Epithelial cell of umbilical artery (primary cell): Measurements from ENCODE around the gene UPF1. TPM values are rescaled to one million over a fixed set of nuclear protein-coding genes. Genes with fewer than 3 reads are reported as not detected.

ENCODE experiments used
- total RNA-seq: library from RNA; depleted of rRNA; stranded (reverse); fragments of >200 nt; gene quantifications from 2 replicates; pipeline ENCODE4 v1.2.3, GENCODE V29; 2014

Gene UPF1
- 70.2 and 88.9 TPM in 2 replicates for total RNA-seq

GRCh38 chr19:18831524-18832305 is at the start of gene UPF1:
TSS of gene UPF1 (plus strand) at chr19:18831959. CDS start at chr19:18832210, 251 bp downstream.

GRCh38 chr19:18790566-18791314 is 41.0 kb upstream of the UPF1 start, which contains the start of gene COMP:
TSS of gene COMP (minus strand) at chr19:18791305. CDS start at chr19:18791269, 36 bp downstream.

GRCh38 chr19:18895824-18896341 is 64.1 kb downstream of the UPF1 start, which contains the start of gene CERS1:
TSS of gene CERS1 (minus strand) at chr19:18896158. CDS start at chr19:18896072, 86 bp downstream.

Other genes with a start within 250 kb of the UPF1 start
- gene REX1BD, start 243.2 kb upstream of the UPF1 start, total RNA-seq: 79.9 and 109 TPM in 2 replicates
- not detected in 2 replicates for gene CRLF1, start 225.2 kb upstream of the UPF1 start, total RNA-seq
- gene TMEM59L, start 219.1 kb upstream of the UPF1 start, total RNA-seq: under 0.01 and 0.15 TPM in 2 replicates
- gene KLHL26, start 194.9 kb upstream of the UPF1 start, total RNA-seq: 2.3 and 4.2 TPM in 2 replicates
- gene CRTC1, start 148.3 kb upstream of the UPF1 start, total RNA-seq: 0.97 and 1.1 TPM in 2 replicates
- gene COMP, start 40.7 kb upstream of the UPF1 start, total RNA-seq: not detected in 2 replicates
- gene CERS1, start 64.2 kb downstream of the UPF1 start, total RNA-seq: 2.0 and 5.8 TPM in 2 replicates
- gene COPE, start 87.4 kb downstream of the UPF1 start, total RNA-seq: 231 and 262 TPM in 2 replicates
- 53.9 and 65.8 TPM in 2 replicates for gene DDX49, start 87.8 kb downstream of the UPF1 start, total RNA-seq
- 101 and 165 TPM in 2 replicates for gene HOMER3, start 109.3 kb downstream of the UPF1 start, total RNA-seq
- 15.3 and 28.9 TPM in 2 replicates for gene SUGP2, start 201.6 kb downstream of the UPF1 start, total RNA-seq
- 45.5 and 53.0 TPM in 2 replicates for gene ARMC6, start 201.6 kb downstream of the UPF1 start, total RNA-seq
- gene SLC25A42, start 232.0 kb downstream of the UPF1 start, total RNA-seq: 2.3 and 2.9 TPM in 2 replicates